ENCODE results near the gene HSD17B7.

HSD17B7 gene

DNA sequence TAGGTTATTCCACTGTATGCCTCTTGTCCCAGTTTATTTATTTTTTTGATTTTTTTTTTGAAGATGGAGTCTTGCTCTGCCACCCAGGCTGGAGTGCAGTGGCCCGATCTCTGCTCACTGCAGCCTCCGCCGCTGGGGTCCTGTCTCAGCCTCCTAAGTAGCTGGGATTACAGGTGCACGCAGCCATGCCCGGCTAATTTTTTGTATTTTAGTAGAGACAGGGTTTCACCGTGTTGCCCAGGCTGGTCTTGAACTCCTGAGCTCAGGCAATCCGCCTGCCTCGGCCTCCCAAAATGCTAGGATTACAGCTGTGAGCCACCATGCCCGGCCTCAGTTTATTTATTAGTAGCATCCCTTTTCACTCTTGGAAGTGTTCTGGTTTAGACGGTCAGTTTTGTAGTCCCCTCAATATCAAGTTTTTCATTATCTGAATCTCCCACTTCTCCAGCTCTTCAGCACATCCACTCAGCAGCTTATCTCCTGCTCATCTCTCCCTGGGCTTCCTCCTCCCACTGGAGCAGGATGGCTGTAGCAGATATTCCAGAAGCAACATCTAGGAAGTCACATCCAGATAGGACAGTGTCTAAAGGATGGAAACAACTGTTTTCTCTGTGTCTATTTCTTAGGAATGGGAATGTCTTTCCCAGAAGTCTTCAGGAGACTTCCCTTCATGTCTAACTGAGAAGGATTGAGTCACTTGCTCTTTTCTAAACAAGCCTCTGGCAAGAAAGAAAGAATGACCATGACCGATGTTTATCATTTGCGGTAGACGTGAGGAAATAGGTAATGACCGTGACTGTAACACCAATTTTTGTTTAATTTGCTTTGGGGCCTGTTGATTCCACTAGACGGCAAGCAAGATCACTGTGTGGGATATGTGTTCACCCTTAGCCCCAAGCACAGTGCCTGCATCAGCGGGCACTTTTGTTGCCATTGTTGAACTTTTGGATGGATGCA is 56.0 kb downstream of the HSD17B7 start:
- Histone ChIP-seq H3K4me3 (IDR thresholded peaks at IDR 0.05; ENCODE audit: insufficient read depth, low read depth, low read length) (no peak overlapping the region), H3K27me3 (ENCODE audit: insufficient read depth, low read depth) (no peaks in the 10 kb centered on the region), H3K36me3 (ENCODE audit: insufficient read depth) (no peaks in the 10 kb centered on the region), H3K4me1 (ENCODE audit: low read depth, poor library complexity, severe bottlenecking) (peaks cover 4% of the 10 kb centered on the region), H3K79me2 (ENCODE audit: insufficient read depth, low read depth) (no peaks in the 10 kb centered on the region), H4K20me1 (ENCODE audit: insufficient read depth) (no peaks in the 10 kb centered on the region), H2AFZ (ENCODE audit: low read depth) (no peak overlapping the region), H3K9ac (no peak overlapping the region), H3K4me2 (no peak overlapping the region), H3K27ac (no peak overlapping the region)
- TF ChIP-seq, protein P1, sequence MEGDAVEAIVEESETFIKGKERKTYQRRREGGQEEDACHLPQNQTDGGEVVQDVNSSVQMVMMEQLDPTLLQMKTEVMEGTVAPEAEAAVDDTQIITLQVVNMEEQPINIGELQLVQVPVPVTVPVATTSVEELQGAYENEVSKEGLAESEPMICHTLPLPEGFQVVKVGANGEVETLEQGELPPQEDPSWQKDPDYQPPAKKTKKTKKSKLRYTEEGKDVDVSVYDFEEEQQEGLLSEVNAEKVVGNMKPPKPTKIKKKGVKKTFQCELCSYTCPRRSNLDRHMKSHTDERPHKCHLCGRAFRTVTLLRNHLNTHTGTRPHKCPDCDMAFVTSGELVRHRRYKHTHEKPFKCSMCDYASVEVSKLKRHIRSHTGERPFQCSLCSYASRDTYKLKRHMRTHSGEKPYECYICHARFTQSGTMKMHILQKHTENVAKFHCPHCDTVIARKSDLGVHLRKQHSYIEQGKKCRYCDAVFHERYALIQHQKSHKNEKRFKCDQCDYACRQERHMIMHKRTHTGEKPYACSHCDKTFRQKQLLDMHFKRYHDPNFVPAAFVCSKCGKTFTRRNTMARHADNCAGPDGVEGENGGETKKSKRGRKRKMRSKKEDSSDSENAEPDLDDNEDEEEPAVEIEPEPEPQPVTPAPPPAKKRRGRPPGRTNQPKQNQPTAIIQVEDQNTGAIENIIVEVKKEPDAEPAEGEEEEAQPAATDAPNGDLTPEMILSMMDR (conservative IDR thresholded peaks at IDR 0.05; ENCODE audit: low read depth, low read length): no peak

DNA sequence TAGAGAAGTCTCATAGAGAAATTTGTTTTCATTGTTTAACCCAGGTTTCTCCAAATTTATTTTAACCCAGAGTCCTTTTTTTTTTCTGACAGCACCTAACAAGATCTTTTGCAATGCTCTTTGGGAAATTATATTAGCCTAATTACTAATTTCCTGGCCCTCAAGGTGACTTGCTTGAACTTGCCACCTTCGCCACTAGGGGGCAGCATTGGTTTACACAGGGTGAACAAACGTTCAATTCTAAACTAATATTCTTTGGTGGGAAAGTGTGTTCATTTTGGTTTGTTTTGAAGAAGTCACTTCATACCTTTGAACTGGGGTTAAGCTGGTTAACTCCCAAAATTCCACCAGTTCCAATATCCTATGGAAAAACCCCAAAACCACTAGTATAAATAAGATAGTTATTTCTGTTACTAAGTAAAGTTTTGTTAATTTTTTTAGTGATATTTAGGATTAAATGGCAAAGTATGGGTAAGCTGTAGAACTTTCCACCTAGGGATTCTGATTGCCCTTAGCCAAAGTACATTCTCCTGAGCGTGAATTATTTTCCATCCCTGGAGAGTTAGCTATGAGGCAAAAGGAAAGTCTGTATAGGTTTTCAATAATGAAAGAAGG is 57.4 kb downstream of the HSD17B7 start:
- no peak overlapping the region for H3K4me3 ChIP-seq (IDR thresholded peaks at IDR 0.05; ENCODE audit: insufficient read depth, low read depth, low read length)
- H4K20me1 ChIP-seq (ENCODE audit: insufficient read depth): no peaks in the 10 kb centered on the region
- no peaks in the 10 kb centered on the region for H3K79me2 ChIP-seq (ENCODE audit: insufficient read depth, low read depth)
- no peaks in the 10 kb centered on the region for H3K36me3 ChIP-seq (ENCODE audit: insufficient read depth)
- TF ChIP-seq, protein P1 (conservative IDR thresholded peaks at IDR 0.05; ENCODE audit: low read depth, low read length): peak; percentile 100
- peaks cover 4% of the 10 kb centered on the region for H3K4me1 ChIP-seq (ENCODE audit: low read depth, poor library complexity, severe bottlenecking)
- H3K27ac ChIP-seq: no peak overlapping the region
- no peak overlapping the region for H2AFZ ChIP-seq (ENCODE audit: low read depth)
- no peak overlapping the region for H3K4me2 ChIP-seq
- no peak overlapping the region for H3K9ac ChIP-seq
- H3K27me3 ChIP-seq (ENCODE audit: insufficient read depth, low read depth): no peaks in the 10 kb centered on the region

DNA sequence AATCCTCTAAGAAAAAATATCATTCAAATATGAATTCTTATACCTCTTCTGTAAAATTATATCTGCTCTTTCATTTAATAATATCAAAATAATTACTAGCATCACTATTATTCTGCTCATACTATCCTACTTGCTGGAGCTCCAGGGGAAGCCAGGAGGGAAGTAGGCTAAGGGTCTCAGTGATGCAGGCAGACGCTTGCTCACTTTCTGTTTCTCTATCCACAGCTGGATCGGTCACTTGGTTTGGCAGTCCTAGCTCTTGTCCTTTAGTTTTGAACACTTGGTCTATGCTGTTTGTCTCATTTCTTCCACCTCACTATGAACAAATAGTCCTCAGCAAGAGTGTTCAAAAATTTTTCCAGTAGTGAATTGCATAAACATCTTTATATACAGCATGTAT is 59.2 kb downstream of the HSD17B7 start:
- no peak overlapping the region for H3K4me2 ChIP-seq
- TF ChIP-seq, protein P1 (conservative IDR thresholded peaks at IDR 0.05; ENCODE audit: low read depth, low read length): no peak
- no peaks in the 10 kb centered on the region for H3K79me2 ChIP-seq (ENCODE audit: insufficient read depth, low read depth)
- H4K20me1 ChIP-seq (ENCODE audit: insufficient read depth): no peaks in the 10 kb centered on the region
- no peak overlapping the region for H2AFZ ChIP-seq (ENCODE audit: low read depth)
- no peak overlapping the region for H3K4me3 ChIP-seq (IDR thresholded peaks at IDR 0.05; ENCODE audit: insufficient read depth, low read depth, low read length)
- no peak overlapping the region for H3K27ac ChIP-seq
- peaks cover 7% of the 10 kb centered on the region for H3K4me1 ChIP-seq (ENCODE audit: low read depth, poor library complexity, severe bottlenecking)
- no peak overlapping the region for H3K9ac ChIP-seq
- no peaks in the 10 kb centered on the region for H3K36me3 ChIP-seq (ENCODE audit: insufficient read depth)
- H3K27me3 ChIP-seq (ENCODE audit: insufficient read depth, low read depth): no peaks in the 10 kb centered on the region

DNA sequence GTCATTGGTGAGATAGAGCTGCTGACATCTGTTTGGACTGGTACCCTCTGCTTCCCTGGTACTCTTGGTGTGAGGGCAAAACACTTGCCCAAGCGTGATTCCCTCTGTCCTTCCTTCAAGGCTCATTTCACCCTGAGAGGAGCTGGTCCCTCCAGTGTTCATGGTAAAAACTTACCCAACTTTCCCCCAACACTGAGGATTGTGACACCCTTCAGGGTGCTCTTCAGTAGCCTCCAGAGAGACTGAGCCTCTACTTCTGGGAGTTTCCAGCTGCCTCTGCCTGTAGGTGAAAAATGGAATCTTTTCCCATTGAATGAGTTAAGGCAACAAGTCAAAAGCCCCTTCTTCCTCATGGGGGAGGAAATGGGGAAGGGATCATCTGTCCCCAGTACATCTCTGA is 60.8 kb downstream of the HSD17B7 start:
- Histone ChIP-seq H3K4me1 (ENCODE audit: low read depth, poor library complexity, severe bottlenecking) (peaks cover 20% of the 10 kb centered on the region), H3K4me3 (IDR thresholded peaks at IDR 0.05; ENCODE audit: insufficient read depth, low read depth, low read length) (no peak overlapping the region), H3K27me3 (ENCODE audit: insufficient read depth, low read depth) (no peaks in the 10 kb centered on the region)

More for the DNA sequence above, 60.8 kb downstream of the HSD17B7 start:
- H4K20me1 ChIP-seq (ENCODE audit: insufficient read depth): no peaks in the 10 kb centered on the region
- no peak overlapping the region for H3K27ac ChIP-seq
- H3K4me2 ChIP-seq: no peak overlapping the region
- no peaks in the 10 kb centered on the region for H3K36me3 ChIP-seq (ENCODE audit: insufficient read depth)
- TF ChIP-seq, protein P1 (conservative IDR thresholded peaks at IDR 0.05; ENCODE audit: low read depth, low read length): no peak
- H3K9ac ChIP-seq: no peak overlapping the region
- no peak overlapping the region for H2AFZ ChIP-seq (ENCODE audit: low read depth)
- H3K79me2 ChIP-seq (ENCODE audit: insufficient read depth, low read depth): no peaks in the 10 kb centered on the region

All from KMS-11 (cell line).